CD4-positive, alpha-beta T cell treated with Interleukin-4 for 4 hours (primary cell): ENCODE results near the gene RNF150.

Experiments used
- DNase-seq: peaks from one replicate; pipeline ENCODE4 v3.0.0-alpha.2; 2020

RNF150 gene

DNA sequence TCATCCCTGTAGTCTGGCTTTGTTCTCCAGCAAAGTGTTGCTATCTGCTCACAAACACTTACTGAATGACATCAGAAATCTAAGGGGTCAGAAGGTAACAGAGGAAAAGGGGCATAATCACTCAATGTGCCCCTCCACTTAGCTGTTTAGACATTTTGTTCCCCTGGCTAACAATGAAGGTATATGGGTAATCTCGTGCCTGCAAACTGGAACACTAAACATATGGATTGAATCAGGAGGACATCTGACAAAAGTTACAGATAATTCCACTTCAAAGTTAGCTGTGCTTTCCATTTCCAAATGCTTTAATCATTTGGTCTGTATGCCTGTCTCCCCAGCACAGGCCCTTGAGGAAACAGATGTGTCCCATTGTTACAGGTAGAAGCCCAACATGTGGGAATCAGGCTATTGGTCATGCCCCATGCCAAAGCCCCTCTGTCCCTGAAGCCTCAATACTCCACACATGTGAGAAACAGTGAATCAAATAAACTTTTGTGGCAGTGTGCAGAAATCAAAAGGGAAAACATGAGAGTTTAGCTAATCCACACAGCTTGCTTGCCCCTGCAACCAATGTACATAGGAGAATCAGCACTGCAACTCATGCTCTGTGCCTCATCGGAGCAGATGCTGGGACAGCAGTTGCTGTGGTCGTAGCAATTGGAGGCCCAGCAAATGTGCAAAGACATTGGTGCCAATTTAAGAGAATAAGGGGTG, 111.7 kb downstream of the RNF150 start:
- DNase-seq, result no peak

DNA sequence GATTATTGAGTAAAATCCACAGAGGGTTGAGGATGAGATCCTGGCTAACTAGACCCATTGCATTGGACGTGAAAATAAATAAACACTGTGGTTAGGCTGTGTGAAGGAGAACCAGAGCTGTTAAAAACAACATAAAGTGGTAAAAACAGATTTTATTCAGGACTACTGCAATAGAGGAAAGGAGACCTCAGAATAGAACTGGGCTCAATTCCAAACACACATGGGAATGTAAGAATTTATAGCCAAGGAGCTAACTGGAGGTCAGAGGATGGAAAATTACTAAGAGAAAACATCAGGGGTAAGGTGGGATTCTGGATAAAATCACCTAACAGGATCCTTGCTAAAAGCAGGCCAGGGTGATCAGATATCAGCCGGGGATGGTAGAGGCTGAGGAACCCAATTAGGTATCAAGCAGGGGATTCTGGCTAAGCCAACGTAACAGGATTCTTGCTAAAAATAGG, 112.4 kb downstream of the RNF150 start:
- DNase-seq, result no peak

GRCh38 chr4:141019768-141020167, 113.5 kb downstream of the RNF150 start:
- no peak for DNase-seq

DNA sequence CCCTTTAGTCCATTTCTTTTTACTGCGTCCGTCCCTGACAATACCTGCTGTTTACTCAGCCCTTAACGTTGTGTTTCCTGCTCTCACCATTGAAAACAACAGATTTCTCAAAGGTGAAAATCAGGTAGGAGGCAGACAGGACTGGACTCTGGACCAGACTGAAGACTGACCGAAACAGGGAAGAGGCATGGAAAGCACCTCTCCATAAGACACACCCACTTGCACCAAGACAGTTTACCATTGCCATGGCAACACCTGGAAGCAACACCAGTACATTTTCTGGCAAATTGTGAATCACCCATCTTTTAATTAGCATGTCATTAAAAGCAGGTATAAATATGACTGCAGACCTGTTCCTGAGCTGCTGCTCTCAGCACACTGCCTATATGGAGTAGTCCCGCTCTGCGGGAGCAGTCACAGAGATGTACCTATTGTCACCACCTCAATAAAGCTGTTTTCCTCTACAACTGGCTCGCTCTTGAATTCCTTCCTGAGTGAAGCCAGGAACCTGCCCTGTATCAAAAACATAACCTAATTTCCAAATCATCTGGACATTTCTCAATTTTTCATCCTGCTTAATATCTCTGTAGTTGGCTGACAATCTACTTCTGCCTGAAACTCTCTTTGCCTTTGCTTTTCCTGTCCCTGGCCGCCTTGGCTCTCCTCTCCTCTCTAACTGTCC, 117.0 kb downstream of the RNF150 start:
- no peak for DNase-seq

- DNase-seq, result no peak
These were observed 119.4 kb downstream of the RNF150 start for GRCh38 chr4:141013899-141014298.

DNA sequence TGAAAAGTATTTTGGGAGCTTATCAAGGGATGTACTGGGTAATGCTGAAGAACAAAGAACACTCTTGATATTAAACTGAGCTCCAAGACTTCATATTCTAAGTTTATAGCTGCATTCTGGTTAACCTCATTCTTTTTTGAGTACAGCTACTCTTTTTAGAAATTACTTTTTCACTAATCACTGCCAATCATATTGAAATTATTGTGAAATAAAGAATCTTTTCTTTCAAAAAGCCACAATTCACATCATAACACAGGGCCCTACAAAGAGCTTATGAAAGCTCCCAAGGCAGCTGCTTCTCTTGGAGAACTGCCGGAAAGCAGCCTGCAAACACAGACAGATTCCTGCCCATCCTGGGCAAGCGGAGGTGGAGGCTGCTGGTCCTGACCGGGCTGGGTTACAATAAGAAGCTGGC, 121.4 kb downstream of the RNF150 start:
- no peak for DNase-seq

- DNase-seq, result no peak
These were observed 123.3 kb downstream of the RNF150 start for GRCh38 chr4:141009931-141010330.

- DNase-seq, result no peak
These were observed 124.1 kb downstream of the RNF150 start for GRCh38 chr4:141009129-141009528.

GRCh38 chr4:141006242-141006802, 126.9 kb downstream of the RNF150 start:
- no peak for DNase-seq

DNA sequence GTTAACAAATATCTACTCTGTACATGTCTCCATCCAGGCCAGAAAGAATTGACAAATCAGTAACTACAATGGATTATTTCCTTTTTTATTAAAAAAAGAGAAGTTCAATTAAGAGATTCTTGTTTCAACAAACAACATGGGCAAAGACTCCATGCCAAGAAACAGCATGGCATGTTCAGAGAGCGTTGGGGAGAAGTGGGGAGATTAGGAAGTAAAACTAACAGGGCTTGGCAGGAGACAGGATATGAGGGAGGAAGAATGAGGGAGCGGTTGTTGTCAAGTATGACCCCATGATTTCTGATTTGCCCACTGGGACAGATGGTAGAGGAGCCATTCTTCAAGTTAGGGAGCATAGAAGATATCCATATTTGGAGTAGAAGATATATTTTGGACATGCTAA, 128.4 kb downstream of the RNF150 start:
- no peak for DNase-seq

- no peak for DNase-seq
These were observed 130.1 kb downstream of the RNF150 start for GRCh38 chr4:141003193-141003592.

GRCh38 chr4:141002323-141002805, 130.9 kb downstream of the RNF150 start:
- DNase-seq, result no peak

DNA sequence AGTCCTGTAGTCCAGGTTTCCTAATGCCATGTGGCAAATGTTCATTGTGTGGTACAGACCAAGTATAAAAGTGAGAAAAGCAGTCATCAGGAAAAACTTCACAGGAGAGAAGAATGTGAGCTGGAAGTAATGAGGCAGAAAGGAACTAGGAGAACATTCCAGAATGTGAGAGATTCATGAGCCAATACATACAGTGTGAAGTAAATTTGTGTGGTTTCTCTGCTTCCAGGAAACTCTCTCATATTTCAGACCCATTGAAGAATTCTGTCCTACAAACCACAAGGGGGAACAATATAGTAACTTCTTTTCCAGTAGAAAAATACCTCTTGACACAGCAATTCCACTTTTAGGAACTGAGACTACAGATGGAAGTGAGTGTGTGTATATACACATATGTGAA, 136.5 kb downstream of the RNF150 start:
- DNase-seq, result no peak

DNA sequence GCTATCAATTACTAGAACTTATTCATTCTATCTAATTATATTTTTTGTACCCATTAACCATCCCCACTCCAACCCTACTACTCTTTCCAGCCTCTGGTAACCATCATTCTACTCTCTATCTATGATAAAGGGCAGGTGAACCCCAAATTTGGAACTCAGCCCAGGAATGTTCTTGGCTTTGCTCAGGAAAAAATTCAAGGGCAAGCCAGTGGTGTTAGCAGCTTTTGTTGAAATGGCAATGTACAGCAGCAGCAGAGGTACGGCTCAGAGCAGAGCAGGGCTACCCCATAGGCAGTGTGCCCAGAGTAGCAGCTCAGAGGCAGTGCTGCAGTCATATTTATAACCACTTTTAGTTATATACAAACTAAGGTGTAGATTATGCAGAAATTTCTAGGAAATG, 138.2 kb downstream of the RNF150 start:
- DNase-seq, result no peak

- DNase-seq, result no peak
These were observed 139.3 kb downstream of the RNF150 start for GRCh38 chr4:140994015-140994414.

- no peak for DNase-seq
These were observed 139.9 kb downstream of the RNF150 start for GRCh38 chr4:140993370-140993769.

DNA sequence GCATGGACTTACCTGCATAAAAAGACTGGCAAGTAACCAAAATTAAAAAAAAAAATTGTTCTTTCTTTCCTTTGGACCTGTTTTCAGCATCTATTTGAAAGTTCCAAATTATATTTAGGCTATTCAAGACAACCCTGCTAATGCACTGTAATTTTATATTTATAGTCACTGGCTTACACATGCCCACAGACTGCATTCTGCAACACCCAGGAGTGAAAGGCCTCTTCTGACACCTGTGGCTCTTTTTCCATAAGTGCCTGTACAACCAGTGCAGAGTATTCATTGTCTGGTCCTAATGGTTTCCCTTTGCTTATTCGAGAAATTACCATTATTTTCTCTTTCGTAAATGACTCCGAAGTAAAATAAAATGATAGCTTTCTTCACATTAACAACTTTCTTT, 143.3 kb downstream of the RNF150 start:
- DNase-seq, result no peak

DNA sequence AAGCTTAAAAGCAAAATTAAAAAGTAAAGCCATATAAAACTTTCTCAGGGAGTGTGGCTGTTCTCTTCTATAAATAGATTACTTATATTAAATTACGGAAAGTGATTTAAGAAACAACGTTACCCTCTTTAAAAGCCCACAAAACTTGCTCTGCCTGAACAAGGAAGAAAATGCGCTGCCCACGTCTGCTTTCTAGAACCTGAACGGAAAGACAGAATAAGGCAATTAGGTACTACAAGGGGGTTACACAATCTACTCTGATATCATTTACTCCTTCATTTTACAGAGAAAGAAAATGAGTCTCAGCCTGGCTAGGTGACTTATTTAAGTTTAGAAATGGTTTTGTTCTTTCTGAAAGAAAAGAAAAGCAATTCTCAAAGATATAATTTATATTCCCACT, 147.2 kb downstream of the RNF150 start:
- no peak for DNase-seq

- no peak for DNase-seq
These were observed 150.5 kb downstream of the RNF150 start for GRCh38 chr4:140982613-140983340.

DNA sequence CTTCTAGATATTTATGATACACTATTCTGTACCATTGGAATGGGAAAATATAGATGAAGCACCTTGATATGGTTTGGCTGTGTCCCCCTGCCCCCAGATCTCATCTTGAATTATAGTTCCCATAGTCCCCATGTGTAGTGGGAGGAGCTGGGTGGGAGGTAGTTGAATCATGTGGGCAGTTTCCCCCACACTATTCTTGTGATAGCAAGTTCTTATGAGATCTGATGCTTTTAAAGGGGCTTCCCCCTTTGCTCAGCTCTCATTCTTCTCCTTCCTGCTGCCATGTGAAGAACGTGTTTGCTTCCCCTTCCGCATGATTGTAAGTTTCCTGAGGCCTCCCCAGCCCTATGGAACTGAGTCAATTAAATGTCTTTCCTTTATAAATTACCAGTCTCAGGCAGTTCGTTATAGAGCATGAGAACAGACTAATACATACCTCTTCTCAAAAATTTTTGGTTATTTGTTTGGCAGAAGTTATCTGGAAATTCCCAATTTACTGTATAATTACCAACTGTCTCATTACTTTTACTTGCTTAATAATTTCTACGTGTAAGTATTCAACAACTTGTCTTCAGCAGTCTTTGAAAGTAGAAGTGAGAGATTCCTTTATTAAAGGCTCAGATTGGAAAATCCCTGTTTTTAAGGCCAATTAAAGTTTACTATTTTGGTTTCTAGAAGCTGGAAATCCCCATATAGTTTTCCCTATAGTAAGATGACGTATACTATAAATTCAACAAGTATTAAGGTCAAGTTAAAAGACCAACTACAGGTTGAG, 152.7 kb downstream of the RNF150 start:
- DNase-seq, result no peak

DNA sequence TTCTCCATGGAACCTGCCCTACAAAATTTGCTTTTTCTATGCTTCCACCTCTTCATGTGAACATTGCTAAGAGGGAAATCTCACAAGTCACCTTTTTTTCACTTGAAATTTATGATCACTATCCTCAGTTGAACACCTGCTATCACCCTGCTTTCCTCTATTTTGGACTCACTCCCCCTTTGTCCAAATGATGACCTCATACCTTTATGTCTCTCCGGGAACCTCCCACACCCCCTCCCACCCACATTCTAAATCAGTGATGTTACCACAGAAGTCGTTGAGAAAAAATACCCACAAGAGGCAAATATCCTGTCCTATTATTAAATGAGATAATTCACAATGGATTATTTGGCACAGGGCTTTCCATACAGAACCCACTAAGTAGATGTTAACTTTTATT, 156.5 kb downstream of the RNF150 start:
- DNase-seq, result no peak

DNA sequence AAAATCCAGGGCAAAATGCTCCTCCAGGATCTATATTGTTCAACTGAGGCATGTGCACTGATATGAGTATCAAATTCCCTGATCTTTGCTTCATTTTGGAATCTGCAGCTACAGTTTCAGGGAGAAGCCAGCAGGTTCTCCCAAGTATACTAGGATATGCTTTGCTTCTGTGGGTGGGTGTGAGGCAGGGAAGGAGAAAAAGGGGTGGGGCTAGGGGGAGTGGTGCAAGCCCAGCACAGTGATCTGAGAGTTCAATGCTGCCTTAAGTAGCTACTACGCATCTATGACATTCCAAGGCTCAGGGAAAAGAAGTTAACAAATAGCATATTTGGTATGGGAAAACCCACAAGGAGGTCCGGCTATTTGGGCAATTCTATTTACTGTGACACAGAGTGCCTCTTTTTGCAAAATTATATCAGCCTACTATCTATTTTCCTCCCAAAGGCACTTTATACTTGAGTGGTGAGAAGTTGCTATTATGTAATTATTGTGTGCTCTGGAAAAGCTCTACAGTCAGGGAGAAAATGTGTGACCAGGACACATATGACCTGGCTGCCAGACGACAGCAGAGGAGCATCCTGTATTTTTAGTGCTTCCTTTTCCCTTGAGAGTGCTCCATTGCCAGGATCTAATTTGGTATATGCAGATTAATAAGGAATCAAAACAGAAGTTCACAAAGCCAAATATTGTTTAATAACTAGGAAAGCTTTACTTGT, 162.0 kb downstream of the RNF150 start:
- no peak for DNase-seq
